Ramos (cell line): Measurements from ENCODE around the gene MCM9.

Source experiments
- in situ Hi-C: fragments of 300-500 bp; cut with MboI; formaldehyde crosslinking; loops from one replicate; pipeline ENCODE4 v1.14.3; 2022; ENCODE audit warnings: low sequenced_read_pairs; ENCODE audit not compliant: unreplicated experiment

Gene MCM9

GRCh38 chr6:118934461-118935330 is at the start of gene MCM9:
Gene MCM9 (minus strand): TSS chr6:118935159. CDS start chr6:118931723, 3,436 bp downstream.
- in situ Hi-C loops, result no loop called here

GRCh38 chr6:118984342-118984741 is 49.4 kb upstream of the MCM9 start:
- in situ Hi-C loops, result no loop called here

DNA sequence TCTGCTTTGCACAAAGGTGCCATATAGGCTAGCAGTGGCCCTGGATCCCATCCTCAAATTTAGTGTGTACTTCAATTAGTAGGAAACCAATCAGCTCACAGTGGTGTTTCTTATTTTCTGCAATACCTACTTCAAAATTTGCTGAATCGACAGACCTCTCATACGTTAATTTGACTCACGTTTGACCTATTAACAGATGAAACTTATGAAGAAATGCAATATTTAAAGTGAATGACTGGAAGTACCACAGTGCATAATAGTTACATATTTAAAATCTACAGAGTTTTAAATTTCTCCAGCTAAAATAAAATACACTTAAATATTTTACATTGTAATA is 47.6 kb upstream of the MCM9 start:
- in situ Hi-C loops, result no loop called here

GRCh38 chr6:118981884-118982574 is 47.1 kb upstream of the MCM9 start:
- in situ Hi-C loops, result no loop called here

DNA sequence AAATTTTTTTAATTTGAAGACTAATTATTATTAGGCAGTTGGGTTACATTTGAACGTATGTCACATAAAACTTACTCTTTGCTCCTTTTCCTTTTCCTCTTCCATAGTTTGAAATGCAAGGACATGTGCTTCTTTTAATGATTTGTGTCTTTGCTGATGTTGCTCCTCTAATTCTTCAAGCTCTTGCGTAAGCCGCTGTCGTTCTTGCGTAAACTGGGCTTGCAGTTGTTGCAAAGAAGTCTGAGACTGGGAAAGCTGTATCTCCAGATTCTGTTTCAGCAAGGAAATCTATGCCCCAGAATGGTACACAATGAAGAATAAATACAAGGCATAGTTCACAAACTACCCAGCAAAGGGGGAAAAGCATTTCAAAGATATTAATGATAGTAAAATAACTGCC is 45.1 kb upstream of the MCM9 start:
- in situ Hi-C loops, result no loop called here

DNA sequence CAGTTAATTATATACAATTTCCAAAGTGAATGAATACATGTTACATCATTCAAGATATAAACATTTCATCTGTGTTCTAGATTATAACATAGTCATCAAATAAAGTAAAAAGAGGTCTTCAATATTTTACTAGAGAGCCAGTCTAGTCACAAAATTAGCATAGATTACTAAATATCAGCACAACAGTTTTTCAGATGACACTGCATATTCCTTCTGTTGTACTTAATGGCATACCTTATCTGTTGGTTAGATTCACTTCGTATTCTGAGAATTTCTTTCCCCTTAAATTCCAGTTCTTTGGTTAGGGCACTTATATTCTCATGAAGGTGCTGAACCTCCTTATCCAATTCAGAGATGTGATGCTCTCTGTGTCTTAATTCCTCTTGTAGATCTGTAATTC is 39.8 kb upstream of the MCM9 start:
- in situ Hi-C loops, result no loop called here

DNA sequence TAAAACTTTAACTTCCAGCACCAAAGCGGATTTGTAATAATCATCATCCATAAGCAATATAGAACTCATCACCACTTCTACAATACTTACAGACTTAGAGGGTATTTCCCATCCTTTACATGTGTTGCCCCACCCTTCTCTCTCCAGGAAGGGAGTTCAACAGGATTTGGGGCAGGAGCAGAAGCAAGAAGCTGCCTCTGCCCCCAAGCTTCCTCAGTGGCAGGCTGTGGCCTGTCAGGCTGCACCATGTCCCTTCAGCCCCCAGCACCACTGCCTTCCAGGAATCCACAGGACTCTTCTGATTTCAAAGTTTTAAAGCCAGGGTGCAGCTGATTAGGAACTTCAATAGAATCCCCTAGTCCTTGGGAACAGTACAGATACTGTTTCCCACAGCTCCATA is 36.7 kb upstream of the MCM9 start:
- in situ Hi-C loops, result no loop called here

- in situ Hi-C loops, result no loop called here
Observed at GRCh38 chr6:118970866-118971265, 35.9 kb upstream of the MCM9 start.

- in situ Hi-C loops, result no loop called here
Observed at GRCh38 chr6:118968416-118968815, 33.5 kb upstream of the MCM9 start.

GRCh38 chr6:118967239-118967638 is 32.3 kb upstream of the MCM9 start:
- in situ Hi-C loops, result no loop called here

DNA sequence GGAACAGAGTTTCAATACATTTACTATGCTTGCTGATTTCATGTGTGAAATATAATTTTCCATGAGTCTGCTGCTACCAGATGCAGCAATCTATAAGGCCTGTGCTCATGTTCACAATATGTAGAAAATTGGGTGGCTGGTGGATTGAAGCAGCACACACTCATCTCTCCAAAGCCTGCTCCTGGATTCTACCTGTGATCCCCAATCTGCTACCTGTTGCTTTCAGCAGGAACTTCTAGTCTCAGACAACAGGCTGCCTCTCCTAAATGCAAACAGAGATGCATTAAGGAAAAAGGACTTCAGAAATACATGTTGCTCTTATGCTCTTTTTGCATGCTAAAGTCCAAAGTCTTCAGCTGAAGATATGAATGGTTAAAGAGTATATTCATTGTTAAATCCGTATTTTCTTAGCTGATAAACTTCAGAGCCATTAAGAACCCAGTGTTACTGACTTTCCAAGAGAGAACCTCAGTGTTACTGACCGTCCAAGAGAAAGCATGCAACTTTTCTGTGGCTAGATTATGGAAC is 30.9 kb upstream of the MCM9 start:
- in situ Hi-C loops, result no loop called here

DNA sequence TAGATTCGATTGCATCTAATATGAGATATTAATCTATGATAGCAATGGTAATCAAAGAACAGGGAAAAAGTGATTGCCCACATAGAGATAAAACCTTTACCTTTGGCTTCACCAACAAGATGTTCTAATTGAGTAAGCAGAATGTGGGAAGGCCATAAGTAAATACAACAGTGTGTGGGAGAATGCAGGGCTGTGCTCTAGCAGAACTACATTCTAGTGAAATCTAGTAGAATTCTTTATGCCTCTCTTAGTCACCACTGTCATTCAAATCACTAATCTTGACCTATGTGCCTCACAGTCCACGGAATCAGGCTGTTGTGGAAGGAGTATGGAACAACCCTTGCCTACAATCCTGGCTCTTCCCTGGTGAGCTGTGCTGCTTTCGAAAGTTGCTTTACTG is 30.4 kb upstream of the MCM9 start:
- in situ Hi-C loops, result no loop called here

DNA sequence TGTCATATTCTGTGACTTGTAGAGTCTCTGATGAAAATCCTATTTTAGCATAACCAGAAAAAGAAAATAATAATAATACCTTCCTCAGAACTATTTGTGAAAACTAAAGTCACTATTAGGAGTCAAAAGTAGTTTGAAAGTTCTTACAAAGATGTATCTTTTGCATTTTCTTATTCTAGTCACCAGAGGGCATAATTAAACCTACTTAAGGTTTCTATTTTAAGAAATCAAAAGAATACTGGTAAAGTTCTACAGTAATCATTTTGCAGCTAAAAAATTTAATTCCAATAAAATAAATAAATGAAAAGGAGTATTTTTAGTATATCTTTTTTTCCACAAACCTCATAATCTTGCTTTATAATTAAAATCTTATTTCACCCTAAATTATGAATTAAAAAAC is 28.0 kb upstream of the MCM9 start:
- in situ Hi-C loops, result no loop called here

GRCh38 chr6:118959903-118960302 is 24.9 kb upstream of the MCM9 start:
- in situ Hi-C loops, result no loop called here

DNA sequence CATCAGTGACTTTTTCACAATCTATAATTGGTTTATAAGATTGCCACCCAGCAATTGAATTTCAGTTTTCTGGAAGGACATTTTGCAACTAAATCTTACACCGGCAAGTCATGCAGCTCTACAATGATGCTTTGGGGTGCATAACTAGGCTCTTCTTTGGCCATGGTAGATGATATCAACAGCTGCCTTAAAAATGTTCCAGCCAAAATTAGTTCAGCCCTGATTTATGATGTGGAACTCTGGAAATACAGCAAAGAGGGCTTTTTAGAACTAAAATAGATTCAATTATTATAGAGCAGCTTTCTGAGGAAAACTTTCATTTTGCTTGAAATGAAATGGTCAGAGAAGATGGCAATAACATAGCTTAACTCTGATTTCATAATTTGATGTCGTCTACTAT is 18.4 kb upstream of the MCM9 start:
- in situ Hi-C loops, result no loop called here

- in situ Hi-C loops, result no loop called here
Observed at GRCh38 chr6:118952683-118953082, 17.7 kb upstream of the MCM9 start.

DNA sequence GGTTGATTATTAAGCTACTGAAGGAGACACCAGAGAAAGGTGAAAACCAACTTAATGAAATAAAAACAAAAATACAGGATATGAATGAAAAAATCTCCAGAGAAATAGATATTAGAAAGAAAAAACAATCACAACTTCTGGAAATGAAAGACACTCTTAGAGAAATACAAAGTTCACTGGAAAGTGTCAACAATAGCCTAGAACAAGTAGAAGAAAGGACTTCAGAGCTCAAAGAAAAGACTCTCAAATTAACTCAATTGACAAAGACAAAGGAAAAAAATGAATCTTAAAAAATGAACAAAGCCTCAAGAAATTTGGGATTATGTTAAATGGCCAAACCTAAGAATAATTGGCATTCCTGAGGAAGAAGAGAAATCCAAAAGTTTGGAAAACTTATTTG is 10.3 kb upstream of the MCM9 start:
- in situ Hi-C loops, result no loop called here

DNA sequence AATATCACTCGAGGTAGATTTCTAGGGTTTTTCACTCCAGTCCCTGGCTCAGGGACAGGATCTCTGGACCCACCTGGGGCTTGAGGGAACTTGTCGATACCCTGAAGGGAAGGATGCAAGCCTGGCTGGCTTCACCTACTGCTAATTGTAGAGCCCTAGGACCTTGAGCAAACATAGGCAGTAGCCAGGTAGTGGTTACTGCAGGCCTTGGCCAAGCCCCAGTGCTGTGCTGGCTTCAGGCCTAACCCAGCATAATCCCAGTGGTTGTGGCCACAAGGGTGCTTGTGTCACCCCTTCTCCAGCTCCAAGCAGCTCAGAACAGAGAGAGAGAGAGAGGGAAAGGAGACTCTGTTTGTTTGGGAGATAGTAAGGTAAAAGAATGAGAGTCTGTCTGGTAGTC is 5.8 kb upstream of the MCM9 start:
- in situ Hi-C loops, result no loop called here

GRCh38 chr6:118939683-118940082 is 4.7 kb upstream of the MCM9 start:
- in situ Hi-C loops, result no loop called here

- in situ Hi-C loops, result no loop called here
Observed at GRCh38 chr6:118935978-118936703, 1.2 kb upstream of the MCM9 start.

DNA sequence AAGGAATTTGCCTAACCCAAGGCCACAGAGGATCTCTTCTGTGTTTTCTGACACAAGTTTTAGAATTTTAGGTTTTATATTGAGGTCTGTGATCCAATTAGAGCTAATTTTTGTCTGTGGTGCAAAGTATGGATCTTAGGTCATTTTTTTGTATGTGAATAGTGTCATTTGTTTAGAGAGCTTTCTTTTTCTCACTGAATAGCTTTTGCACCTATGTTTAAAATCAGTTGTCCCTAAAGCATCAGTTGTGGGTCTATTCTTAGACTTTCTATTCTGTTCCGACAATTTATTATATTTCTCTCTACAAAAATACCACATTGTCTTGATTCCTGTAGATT is 341 bp upstream of the MCM9 start:
- in situ Hi-C loops, result no loop called here
